LNCaP clone FGC (cell line): Measurements from ENCODE around the gene CBX4.

Experiments
- DNase-seq: peaks from one replicate; pipeline ENCODE4 v3.0.0-alpha.2; 2011; ENCODE audit warnings: low read depth
- H3K4me3 ChIP-seq: 2 replicates; pipeline ENCODE4 v1.5.1; 2011; ENCODE audit warnings: mild to moderate bottlenecking, low read depth, low read length, control low read depth
- TF ChIP-seq, protein P1 (sequence below): IDR thresholded peaks from 2 replicates; pipeline ENCODE4 v1.5.1; 2012; ENCODE audit warnings: mild to moderate bottlenecking; ENCODE audit not compliant: control insufficient read depth, insufficient read depth; ENCODE audit errors: extremely low read depth

Gene CBX4

DNA sequence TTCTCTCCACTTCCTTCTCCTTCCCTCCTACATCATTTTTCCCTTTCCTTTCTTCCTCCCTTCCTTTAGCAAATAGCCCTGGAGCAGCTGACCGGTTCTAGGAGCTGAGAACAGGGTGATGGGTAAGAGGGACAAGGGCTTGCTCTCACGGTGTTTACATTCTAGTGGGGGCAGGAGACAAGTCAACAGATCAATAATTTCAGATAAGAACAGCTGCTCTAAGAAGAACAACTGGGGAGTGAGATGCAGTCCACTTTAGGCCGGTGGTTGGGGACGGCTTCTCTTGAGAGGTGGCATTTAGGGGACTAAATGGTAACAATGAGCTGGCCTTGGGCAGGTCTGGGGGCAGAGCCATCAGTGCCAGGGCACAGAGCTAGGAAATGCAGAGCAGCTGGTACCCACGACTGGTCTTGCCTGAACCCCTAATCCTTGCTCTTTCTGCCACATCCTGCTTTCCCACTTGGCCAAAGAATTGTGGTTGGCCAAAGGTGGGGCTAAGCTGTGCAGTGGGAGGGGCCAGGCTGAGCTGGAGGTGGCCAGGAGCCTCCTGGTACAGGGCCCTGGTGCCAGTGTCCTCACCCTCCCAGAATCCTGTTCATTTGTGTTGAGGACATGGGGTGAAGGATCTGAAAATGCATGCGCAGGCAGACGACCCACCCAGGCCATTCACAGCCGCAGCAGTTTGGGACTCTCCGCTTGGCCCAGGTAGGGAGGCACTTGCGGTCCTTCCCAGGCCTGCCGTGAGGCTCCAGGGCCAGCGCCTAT is 17.7 kb downstream of the CBX4 start:
- no peak for DNase-seq
- H3K4me3 ChIP-seq, result no peak overlapping the region
- TF ChIP-seq, protein P1, sequence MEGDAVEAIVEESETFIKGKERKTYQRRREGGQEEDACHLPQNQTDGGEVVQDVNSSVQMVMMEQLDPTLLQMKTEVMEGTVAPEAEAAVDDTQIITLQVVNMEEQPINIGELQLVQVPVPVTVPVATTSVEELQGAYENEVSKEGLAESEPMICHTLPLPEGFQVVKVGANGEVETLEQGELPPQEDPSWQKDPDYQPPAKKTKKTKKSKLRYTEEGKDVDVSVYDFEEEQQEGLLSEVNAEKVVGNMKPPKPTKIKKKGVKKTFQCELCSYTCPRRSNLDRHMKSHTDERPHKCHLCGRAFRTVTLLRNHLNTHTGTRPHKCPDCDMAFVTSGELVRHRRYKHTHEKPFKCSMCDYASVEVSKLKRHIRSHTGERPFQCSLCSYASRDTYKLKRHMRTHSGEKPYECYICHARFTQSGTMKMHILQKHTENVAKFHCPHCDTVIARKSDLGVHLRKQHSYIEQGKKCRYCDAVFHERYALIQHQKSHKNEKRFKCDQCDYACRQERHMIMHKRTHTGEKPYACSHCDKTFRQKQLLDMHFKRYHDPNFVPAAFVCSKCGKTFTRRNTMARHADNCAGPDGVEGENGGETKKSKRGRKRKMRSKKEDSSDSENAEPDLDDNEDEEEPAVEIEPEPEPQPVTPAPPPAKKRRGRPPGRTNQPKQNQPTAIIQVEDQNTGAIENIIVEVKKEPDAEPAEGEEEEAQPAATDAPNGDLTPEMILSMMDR, result no peak

DNA sequence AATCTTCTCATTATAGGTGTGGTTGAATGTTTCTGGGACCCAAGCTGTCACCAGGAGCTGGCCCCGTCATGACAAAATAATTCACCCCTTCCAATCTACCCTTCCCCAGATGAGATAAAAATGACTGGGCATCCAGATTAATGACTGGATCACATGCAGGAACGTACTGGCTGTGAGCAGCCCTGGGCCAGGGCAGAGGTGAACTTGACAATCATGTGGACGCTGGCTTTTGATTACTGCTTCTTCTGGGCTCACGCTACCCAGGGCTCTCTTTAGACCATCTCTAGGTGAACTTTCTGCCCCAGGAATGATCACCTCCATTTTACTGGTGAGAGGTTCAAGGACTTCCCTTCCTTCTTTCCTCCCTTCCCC is 18.3 kb downstream of the CBX4 start:
- no peak overlapping the region for H3K4me3 ChIP-seq
- TF ChIP-seq, protein P1, result no peak
- DNase-seq, result no peak

DNA sequence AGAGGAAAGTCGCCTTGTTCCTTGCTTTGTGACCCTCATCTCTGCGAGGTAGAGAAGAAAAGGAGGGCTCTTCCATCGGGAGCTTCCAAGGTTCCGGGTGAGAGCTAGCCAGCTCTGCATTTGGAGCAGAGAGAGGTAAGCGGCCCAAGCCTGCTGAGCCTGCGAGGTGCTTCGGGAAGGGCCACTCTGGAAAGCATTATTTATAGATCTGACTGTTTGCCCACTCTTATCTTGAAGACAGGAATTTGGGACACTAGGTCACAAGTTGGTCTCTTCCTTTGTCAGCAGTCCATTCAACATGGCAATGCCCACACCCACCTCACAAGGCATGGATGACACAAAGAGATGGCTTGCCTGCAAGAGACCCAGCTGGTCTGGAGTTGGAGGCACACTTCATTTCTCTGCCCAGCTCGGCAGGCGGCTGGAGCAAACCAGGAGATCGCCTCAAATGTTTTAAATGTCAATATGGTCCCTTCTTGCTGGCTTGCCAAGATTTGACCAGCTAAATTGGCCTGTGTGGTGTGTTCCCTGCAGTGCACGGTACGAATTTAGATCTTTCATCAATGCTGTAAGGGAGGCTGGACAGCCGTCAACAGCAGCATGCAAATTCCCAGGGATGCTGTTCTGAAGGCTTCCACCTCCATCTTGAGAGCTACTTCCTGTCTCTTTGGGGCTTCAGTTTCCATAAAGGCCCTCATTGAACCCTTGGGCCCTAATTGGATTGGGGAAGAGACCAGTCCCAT is 19.5 kb downstream of the CBX4 start:
- TF ChIP-seq, protein P1, result no peak
- H3K4me3 ChIP-seq, result no peak overlapping the region
- DNase-seq, result no peak

DNA sequence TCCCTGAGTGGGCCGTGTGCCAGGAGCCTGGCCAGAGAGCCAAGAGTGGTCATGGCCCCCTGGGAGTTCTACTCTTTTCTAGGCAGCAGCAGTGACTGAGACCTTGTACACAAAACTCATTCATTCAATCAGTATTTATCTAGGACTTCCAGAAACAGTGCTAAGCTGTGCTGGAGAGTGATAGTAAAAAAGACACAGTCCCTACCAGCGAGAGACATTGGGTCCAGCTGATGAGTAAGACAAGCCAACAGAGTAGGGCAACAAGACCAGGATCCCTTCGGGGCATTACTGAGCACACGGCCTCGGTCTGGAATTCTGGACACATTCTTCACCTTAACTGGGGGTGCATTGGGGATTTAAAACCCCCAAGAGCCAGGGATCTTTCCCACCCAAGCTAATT is 20.2 kb downstream of the CBX4 start:
- no peak for DNase-seq
- TF ChIP-seq, protein P1, result no peak
- no peak overlapping the region for H3K4me3 ChIP-seq

DNA sequence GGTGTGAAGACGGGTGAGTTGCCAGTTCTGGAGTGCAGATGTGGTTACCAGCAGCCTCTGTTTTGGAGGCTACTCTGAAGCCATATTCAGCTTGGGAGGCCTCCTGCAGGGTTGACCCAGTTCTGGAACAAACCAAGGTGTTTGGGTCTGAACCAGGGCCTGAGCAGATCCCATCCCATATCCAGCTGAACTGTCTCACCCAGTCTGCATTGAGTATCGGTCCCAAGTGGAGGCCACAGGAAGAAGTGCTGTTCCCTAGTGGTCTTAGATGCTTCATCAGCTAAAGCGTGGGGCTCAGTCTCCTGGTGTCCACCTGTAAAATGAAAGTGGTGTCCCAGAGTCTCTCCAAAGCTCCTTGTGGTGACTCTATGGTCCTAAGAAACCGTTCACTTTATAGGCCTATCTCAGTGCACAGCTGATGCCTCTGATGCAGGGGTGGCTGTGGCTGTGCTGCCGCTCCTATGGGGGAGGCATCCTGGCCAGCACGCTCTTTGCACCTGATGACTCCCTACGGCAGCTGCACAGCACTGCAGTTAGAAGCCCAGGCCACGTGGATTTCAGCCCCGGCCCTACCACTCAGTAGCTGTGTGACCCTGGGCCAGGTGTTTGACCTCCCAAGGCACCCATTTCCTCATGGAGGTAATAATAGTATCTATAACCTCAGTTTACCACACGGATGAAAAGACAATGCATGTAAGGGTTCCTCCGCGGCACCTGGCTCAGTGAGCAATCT is 21.0 kb downstream of the CBX4 start:
- TF ChIP-seq, protein P1, result no peak
- DNase-seq, result no peak
- H3K4me3 ChIP-seq, result no peak overlapping the region

DNA sequence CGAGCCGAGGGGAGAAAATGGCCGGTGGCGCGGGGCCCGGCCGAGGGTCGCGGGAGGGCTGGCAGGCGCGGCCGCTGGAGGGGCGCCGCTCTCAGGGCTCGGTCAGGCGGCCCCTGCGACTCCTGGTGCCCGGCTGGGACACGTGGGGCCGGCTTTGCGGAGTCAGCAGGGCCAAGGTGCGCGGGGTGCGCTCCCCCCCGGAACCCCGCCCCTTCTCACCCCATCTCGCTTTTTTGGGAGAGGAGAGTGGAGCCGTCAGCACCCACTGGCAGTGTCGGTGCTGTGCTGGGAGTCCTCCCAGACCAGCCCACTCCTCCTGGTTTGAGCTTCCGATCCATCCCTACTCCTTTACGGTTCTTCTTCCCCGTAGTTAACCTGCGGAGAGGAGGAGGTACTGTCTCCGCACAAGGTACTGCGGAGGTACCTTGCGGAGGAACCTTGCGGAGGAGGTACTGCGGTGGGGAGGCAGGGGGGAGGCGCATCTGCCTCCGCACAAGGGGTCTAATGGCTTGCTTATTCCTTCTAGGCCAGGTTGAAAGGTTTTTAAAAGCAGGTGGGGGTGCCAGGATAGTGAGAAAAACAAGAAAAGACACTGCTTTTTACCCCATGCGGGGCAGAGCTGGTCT is 23.3 kb downstream of the CBX4 start:
- no peak for DNase-seq
- TF ChIP-seq, protein P1, result no peak
- H3K4me3 ChIP-seq, result no peak overlapping the region
